ENCODE results near the gene UBALD2. TPM values are rescaled to one million over a fixed set of nuclear protein-coding genes. Genes with fewer than 3 reads are reported as not detected.

The UBALD2 gene
- total and polyA plus RNA-seq, 2 of the 13 experiments (the other 11 are each of a cell fraction or from before 2014, with no cell fraction given), result 3.3 to 89.7 TPM

DNA sequence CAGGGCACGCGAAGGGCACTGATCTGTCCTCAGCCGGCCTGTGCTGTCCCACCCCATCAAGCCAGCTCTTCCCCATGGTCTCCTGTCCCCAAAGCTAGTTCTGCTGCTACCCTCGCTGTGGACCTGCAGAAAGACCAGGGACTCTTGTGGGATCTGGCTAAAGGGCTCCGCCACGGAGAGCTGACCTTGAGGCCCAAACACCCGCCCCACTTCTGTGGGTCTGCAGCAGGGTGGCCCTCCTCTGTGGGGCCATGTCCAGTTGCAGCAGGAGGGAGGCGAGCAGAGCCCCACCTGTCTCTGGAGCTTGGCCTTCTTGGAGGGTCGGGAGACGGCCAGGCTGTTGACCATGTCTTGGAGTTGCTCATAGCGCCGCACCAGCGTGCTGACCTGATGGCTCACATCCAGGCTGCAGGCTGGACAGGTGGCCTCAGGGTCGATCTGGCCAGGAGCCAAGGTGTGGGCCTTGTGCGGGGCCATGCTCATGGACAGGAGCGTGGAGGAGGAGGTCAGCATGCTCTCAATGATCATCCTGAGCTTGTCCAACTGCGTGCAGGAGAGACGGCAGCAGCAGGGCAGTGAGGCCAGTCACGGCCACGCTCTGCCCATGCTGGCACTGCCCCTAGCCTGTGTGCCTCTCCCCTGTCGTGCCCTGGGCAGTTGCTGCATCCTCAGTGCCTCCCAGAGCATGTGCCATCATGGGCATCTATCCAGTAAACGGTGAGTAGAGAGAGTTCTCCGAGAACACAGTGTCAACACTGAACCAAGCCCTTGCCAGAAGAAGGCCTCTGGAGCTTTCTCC is 16.6 kb downstream of the UBALD2 start (continued):
- TF ChIP-seq, protein P1, sequence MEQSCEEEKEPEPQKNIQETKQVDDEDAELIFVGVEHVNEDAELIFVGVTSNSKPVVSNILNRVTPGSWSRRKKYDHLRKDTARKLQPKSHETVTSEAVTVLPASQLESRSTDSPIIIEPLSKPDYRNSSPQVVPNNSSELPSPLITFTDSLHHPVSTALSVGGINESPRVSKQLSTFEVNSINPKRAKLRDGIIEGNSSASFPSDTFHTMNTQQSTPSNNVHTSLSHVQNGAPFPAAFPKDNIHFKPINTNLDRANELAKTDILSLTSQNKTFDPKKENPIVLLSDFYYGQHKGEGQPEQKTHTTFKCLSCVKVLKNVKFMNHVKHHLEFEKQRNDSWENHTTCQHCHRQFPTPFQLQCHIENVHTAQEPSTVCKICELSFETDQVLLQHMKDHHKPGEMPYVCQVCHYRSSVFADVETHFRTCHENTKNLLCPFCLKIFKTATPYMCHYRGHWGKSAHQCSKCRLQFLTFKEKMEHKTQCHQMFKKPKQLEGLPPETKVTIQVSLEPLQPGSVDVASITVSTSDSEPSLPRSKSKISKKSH (CRISPR knock-in tag; IDR thresholded peaks at IDR 0.05; ENCODE audit: borderline replicate concordance), result peak; percentile 57; the same call in 1 of the 2 replicates
- TF ChIP-seq HHEX (CRISPR knock-in tag; IDR thresholded peaks at IDR 0.05) (no peak), ZNF839 (CRISPR knock-in tag; IDR thresholded peaks at IDR 0.05; ENCODE audit: borderline replicate concordance) (0 out of 2 replicates have a peak, but pooled peaks have one; percentile 44), ZMYM2 (CRISPR knock-in tag; IDR thresholded peaks at IDR 0.05) (0 out of 2 replicates have a peak, but pooled peaks have one; percentile 25), KDM2A (CRISPR knock-in tag; IDR thresholded peaks at IDR 0.05; ENCODE audit: borderline replicate concordance, low read depth) (0 out of 2 replicates have a peak, but pooled peaks have one; percentile 45), AGO2 (optimal IDR thresholded peaks at IDR 0.05; ENCODE audit: low read depth, low read length) (peak; percentile 65), ZEB1 (IDR thresholded peaks at IDR 0.05; ENCODE audit: insufficient replicate concordance, low read depth) (no peak), ZNF292 (CRISPR knock-in tag; IDR thresholded peaks at IDR 0.05; ENCODE audit: borderline replicate concordance, low read depth) (0 out of 2 replicates have a peak, but pooled peaks have one; percentile 38), ZSCAN20 (CRISPR knock-in tag; IDR thresholded peaks at IDR 0.05; ENCODE audit: borderline replicate concordance) (no peak), ZMYM3 (CRISPR knock-in tag; IDR thresholded peaks at IDR 0.05) (peak; percentile 57; the same call in 1 of the 2 replicates), MAZ (IDR thresholded peaks at IDR 0.05; ENCODE audit: borderline replicate concordance, low read depth, low read length) (no peak), MAZ (CRISPR knock-in tag; IDR thresholded peaks at IDR 0.05; ENCODE audit: low read depth) (0 out of 2 replicates have a peak, but pooled peaks have one; percentile 29), RNF2 (conservative IDR thresholded peaks at IDR 0.05; ENCODE audit: low read depth) (no peak), SALL1 (CRISPR knock-in tag; IDR thresholded peaks at IDR 0.05) (peak; percentile 43; the same call in 1 of the 2 replicates), SPEN (CRISPR knock-in tag; IDR thresholded peaks at IDR 0.05; ENCODE audit: low read depth) (0 out of 2 replicates have a peak, but pooled peaks have one; percentile 23)
- TF ChIP-seq, protein P2, sequence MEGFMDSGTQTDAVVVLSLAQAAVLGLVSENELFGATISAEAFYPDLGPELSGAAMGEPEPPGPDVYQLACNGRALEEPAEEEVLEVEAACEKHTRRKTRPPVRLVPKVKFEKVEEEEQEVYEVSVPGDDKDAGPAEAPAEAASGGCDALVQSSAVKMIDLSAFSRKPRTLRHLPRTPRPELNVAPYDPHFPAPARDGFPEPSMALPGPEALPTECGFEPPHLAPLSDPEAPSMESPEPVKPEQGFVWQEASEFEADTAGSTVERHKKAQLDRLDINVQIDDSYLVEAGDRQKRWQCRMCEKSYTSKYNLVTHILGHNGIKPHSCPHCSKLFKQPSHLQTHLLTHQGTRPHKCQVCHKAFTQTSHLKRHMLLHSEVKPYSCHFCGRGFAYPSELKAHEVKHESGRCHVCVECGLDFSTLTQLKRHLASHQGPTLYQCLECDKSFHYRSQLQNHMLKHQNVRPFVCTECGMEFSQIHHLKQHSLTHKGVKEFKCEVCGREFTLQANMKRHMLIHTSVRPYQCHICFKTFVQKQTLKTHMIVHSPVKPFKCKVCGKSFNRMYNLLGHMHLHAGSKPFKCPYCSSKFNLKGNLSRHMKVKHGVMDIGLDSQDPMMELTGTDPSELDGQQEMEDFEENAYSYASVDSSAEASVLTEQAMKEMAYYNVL (CRISPR knock-in tag; IDR thresholded peaks at IDR 0.05; ENCODE audit: borderline replicate concordance), result no peak
- TF ChIP-seq, protein P3, sequence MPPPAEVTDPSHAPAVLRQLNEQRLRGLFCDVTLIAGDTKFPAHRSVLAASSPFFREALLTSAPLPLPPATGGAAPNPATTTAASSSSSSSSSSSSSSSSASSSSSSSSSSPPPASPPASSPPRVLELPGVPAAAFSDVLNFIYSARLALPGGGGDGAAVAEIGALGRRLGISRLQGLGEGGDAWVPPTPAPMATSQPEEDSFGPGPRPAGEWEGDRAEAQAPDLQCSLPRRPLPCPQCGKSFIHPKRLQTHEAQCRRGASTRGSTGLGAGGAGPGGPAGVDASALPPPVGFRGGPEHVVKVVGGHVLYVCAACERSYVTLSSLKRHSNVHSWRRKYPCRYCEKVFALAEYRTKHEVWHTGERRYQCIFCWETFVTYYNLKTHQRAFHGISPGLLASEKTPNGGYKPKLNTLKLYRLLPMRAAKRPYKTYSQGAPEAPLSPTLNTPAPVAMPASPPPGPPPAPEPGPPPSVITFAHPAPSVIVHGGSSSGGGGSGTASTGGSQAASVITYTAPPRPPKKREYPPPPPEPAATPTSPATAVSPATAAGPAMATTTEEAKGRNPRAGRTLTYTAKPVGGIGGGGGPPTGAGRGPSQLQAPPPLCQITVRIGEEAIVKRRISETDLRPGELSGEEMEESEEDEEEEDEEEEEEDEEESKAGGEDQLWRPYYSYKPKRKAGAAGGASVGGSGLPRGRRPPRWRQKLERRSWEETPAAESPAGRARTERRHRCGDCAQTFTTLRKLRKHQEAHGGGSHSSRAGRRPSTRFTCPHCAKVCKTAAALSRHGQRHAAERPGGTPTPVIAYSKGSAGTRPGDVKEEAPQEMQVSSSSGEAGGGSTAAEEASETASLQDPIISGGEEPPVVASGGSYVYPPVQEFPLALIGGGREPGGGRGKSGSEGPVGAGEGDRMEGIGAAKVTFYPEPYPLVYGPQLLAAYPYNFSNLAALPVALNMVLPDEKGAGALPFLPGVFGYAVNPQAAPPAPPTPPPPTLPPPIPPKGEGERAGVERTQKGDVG (CRISPR knock-in tag; IDR thresholded peaks at IDR 0.05; ENCODE audit: borderline replicate concordance), result peak; percentile 70; the same call in 1 of the 2 replicates

Measured in HepG2 (cell line).